ENCODE measurements around the gene ATF7. TPM values are rescaled to one million over a fixed set of nuclear protein-coding genes. Genes with fewer than 3 reads are reported as not detected.

Gene ATF7
- total and polyA plus RNA-seq, 2 of the 13 experiments (the other 11 are each of a cell fraction or from before 2014, with no cell fraction given) = 9.6 to 16.2 TPM

DNA sequence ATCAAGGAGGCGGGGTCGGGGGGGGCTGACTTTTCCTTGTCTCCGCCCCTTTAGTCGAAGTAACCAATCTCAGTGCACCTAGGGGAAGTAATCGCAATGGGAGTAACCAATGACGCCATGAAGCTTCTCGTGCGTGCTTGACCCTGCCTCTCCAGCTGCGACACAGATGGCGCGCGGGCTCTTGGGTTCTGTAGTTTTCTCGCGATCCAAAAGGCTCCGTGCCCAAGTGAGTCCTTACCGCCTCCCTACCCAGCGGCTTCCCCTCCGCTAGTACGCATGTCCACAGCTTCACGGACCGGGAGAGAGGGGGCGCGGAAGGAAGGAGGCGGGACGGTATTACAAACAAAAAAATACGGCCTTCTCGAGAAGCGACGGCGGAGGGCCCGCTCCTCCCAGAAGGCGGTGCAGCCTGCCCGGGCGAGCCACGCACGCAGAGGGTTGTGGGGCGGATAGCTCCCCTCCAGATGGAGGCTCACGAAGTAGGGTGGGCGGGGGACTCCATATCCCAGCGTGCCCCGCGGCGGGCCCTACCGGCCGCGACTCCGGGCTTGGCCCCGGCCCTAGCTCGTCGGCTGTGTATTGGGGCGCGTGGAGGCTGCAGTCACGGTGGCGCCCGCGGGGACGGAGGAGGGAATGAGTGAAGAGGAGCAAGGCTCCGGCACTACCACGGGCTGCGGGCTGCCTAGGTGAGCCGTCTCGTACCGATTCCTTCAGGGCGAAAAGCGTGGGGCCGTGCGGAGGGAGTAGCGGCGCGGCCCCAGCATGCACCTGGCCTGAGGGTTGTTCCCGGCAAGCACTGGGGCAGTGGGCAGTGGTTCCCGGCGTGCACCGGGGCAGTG is 125.2 kb downstream of the ATF7 start, which contains the start of gene TARBP2 (continued):
- no peak; the same call in none of the 2 replicates for TF ChIP-seq IKZF5 (CRISPR knock-in tag; IDR thresholded peaks at IDR 0.05)
- TF ChIP-seq ZNF101 (CRISPR knock-in tag; IDR thresholded peaks at IDR 0.05; ENCODE audit: borderline replicate concordance, low read depth) = no peak
- TF ChIP-seq RERE (CRISPR knock-in tag; IDR thresholded peaks at IDR 0.05; ENCODE audit: low read depth) = no peak
- peak; percentile 96; the same call in 1 of the 2 replicates for TF ChIP-seq ZNF784 (CRISPR knock-in tag; IDR thresholded peaks at IDR 0.05; ENCODE audit: borderline replicate concordance)
- peak; percentile 13; the same call in 1 of the 2 replicates for TF ChIP-seq ZBTB44 (CRISPR knock-in tag; IDR thresholded peaks at IDR 0.05)
- TF ChIP-seq MED1 (CRISPR knock-in tag; IDR thresholded peaks at IDR 0.05) = peak; percentile 64; the same call in 1 of the 2 replicates
- TF ChIP-seq, protein P1, sequence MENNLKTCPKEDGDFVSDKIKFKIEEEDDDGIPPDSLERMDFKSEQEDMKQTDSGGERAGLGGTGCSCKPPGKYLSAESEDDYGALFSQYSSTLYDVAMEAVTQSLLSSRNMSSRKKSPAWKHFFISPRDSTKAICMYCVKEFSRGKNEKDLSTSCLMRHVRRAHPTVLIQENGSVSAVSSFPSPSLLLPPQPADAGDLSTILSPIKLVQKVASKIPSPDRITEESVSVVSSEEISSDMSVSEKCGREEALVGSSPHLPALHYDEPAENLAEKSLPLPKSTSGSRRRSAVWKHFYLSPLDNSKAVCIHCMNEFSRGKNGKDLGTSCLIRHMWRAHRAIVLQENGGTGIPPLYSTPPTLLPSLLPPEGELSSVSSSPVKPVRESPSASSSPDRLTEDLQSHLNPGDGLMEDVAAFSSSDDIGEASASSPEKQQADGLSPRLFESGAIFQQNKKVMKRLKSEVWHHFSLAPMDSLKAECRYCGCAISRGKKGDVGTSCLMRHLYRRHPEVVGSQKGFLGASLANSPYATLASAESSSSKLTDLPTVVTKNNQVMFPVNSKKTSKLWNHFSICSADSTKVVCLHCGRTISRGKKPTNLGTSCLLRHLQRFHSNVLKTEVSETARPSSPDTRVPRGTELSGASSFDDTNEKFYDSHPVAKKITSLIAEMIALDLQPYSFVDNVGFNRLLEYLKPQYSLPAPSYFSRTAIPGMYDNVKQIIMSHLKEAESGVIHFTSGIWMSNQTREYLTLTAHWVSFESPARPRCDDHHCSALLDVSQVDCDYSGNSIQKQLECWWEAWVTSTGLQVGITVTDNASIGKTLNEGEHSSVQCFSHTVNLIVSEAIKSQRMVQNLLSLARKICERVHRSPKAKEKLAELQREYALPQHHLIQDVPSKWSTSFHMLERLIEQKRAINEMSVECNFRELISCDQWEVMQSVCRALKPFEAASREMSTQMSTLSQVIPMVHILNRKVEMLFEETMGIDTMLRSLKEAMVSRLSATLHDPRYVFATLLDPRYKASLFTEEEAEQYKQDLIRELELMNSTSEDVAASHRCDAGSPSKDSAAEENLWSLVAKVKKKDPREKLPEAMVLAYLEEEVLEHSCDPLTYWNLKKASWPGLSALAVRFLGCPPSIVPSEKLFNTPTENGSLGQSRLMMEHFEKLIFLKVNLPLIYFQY (CRISPR knock-in tag; IDR thresholded peaks at IDR 0.05; ENCODE audit: borderline replicate concordance) = no peak

All from HepG2 (cell line).